ENCODE data around the gene RAB1A. TPM values are rescaled to one million over a fixed set of nuclear protein-coding genes. Genes with fewer than 3 reads are reported as not detected.
A peak's percentile ranks its signal among the peaks of the same experiment; 100 is the strongest.

The RAB1A gene
- total and polyA plus RNA-seq, 2 of the 13 experiments (the other 11 are each of a cell fraction or from before 2014, with no cell fraction given) = 206 to 226 TPM

- TF ChIP-seq ZMYM4 (CRISPR knock-in tag; IDR thresholded peaks at IDR 0.05) (peak; percentile 82), DBP (CRISPR knock-in tag; IDR thresholded peaks at IDR 0.05; ENCODE audit: not compliant biosample characterization) (no peak), FOXA1 (IDR thresholded peaks at IDR 0.05) (no peak), FOXA1 (CRISPR knock-in tag; IDR thresholded peaks at IDR 0.05) (peak; percentile 16), HDAC1 (CRISPR knock-in tag; IDR thresholded peaks at IDR 0.05) (peak; percentile 84), TP53 (CRISPR knock-in tag; conservative IDR thresholded peaks at IDR 0.05) (no peak; the same call in 1 of the 2 replicates), MIER2 (CRISPR knock-in tag; IDR thresholded peaks at IDR 0.05) (0 out of 2 replicates have a peak, but pooled peaks have one; percentile 14), ZNF274 (CRISPR knock-in tag; IDR thresholded peaks at IDR 0.05) (0 out of 2 replicates have a peak, but pooled peaks have one; percentile 44), MED8 (CRISPR knock-in tag; IDR thresholded peaks at IDR 0.05; ENCODE audit: insufficient replicate concordance) (no peak), SRSF1 (optimal IDR thresholded peaks at IDR 0.05; ENCODE audit: low read depth, low read length) (peak; percentile 84), ZFP62 (CRISPR knock-in tag; IDR thresholded peaks at IDR 0.05) (no peak), ZNF205 (CRISPR knock-in tag; IDR thresholded peaks at IDR 0.05) (no peak; the same call in 1 of the 2 replicates), ZC3H4 (CRISPR knock-in tag; IDR thresholded peaks at IDR 0.05; ENCODE audit: borderline replicate concordance) (no peak), MAFF (IDR thresholded peaks at IDR 0.05; ENCODE audit: low read depth, low read length) (no peak), ZNF503 (CRISPR knock-in tag; IDR thresholded peaks at IDR 0.05) (peak; percentile 75; the same call in 1 of the 2 replicates), ETV6 (CRISPR knock-in tag; conservative IDR thresholded peaks at IDR 0.05) (0 out of 2 replicates have a peak, but pooled peaks have one; percentile 67), ZNF597 (CRISPR knock-in tag; IDR thresholded peaks at IDR 0.05) (peak; percentile 89; the same call in 1 of the 2 replicates), LCORL (IDR thresholded peaks at IDR 0.05) (peak; percentile 33; the same call in 1 of the 2 replicates), LCORL (CRISPR knock-in tag; IDR thresholded peaks at IDR 0.05) (peak; percentile 95), TRIM24 (CRISPR knock-in tag; IDR thresholded peaks at IDR 0.05) (no peak), NKX3-1 (CRISPR knock-in tag; IDR thresholded peaks at IDR 0.05) (peak; percentile 73; the same call in 1 of the 2 replicates), ZNF839 (CRISPR knock-in tag; IDR thresholded peaks at IDR 0.05; ENCODE audit: borderline replicate concordance) (peak; percentile 66; the same call in 1 of the 2 replicates), ZNF3 (CRISPR knock-in tag; IDR thresholded peaks at IDR 0.05) (no peak), ZNF225 (CRISPR knock-in tag; IDR thresholded peaks at IDR 0.05) (0 out of 2 replicates have a peak, but pooled peaks have one; percentile 68), ATF4 (CRISPR knock-in tag; IDR thresholded peaks at IDR 0.05) (peak in 1 of 2 experiments; percentile 72; a peak in 2 of 4 replicates)
Observed at GRCh38 chr2:65056215-65057053, 73.5 kb downstream of the RAB1A start, which contains the start of gene CEP68 (continued).
